ENCODE results near the gene SLC2A10. TPM values are rescaled to one million over a fixed set of nuclear protein-coding genes. Genes with fewer than 3 reads are reported as not detected.

The SLC2A10 gene
- total RNA-seq, 1 experiment from 2014 or later, result 0.05 TPM

- no peaks in the 10 kb centered on the region for H3K27me3 ChIP-seq (ENCODE audit: insufficient read depth, low read length)
- no peak overlapping the region for H3K4me3 ChIP-seq (replicated peaks in 1 of 2; ENCODE audit: low read depth in 1 of 2, low read length in 2 of 2)
- RAD21 ChIA-PET (ENCODE audit: low non-redundant PET in 1 of 2, low total read pairs in 2 of 2, uncharacterized antibody in 2 of 2, unreplicated experiment in 2 of 2), result no interaction called here
- POLR2A ChIA-PET, result no interaction called here
- intact Hi-C loops (cut with micrococcal nuclease), result loop anchor here (10.0 kb wide), 1 partner anchor 268 kb away; no protein-coding TSS in a partner anchor
- H2AFZ ChIP-seq (ENCODE audit: low read depth, low read length, poor library complexity, severe bottlenecking), result no peak overlapping the region
- no peaks in the 10 kb centered on the region for H3K36me3 ChIP-seq (ENCODE audit: control insufficient read depth in 1 of 2, insufficient read depth in 2 of 2, low read length in 2 of 2)
- no peak overlapping the region for H3K4me2 ChIP-seq (ENCODE audit: low read length)
- H4K20me1 ChIP-seq (ENCODE audit: insufficient read depth), result no peaks in the 10 kb centered on the region
- ATAC-seq (no peak), DNase-seq (ENCODE audit: low read depth, low spot score) (no peak)
- H3K9me2 ChIP-seq (ENCODE audit: insufficient read depth), result no peaks in the 10 kb centered on the region
- CTCF ChIA-PET, result interaction anchor here (1.5 kb wide), 1 partner anchor 12 kb away, joined by 3 read pairs; no protein-coding TSS in a partner anchor
- H3K9me3 ChIP-seq (ENCODE audit: control insufficient read depth in 1 of 2, insufficient read depth in 1 of 2, low read depth in 1 of 2, low read length in 2 of 2), result no peaks in the 10 kb centered on the region
- BruUV-seq (replicated peaks), result no TSS peak
- TF ChIP-seq MAX (IDR thresholded peaks at IDR 0.05) (no peak), FOSL1 (IDR thresholded peaks at IDR 0.05; ENCODE audit: low read depth) (no peak), EZH2 (IDR thresholded peaks at IDR 0.05) (no peak), ZNF274 (IDR thresholded peaks at IDR 0.05; ENCODE audit: low read depth, low read length) (no peak), SP1 (IDR thresholded peaks at IDR 0.05; ENCODE audit: low read depth) (no peak), ELF1 (IDR thresholded peaks at IDR 0.05; ENCODE audit: borderline replicate concordance, low read depth) (no peak), EGR1 (IDR thresholded peaks at IDR 0.05; ENCODE audit: low read depth) (no peak), SIN3A (IDR thresholded peaks at IDR 0.05; ENCODE audit: low read depth) (no peak), CBX3 (IDR thresholded peaks at IDR 0.05; ENCODE audit: low read depth) (no peak), ZFX (IDR thresholded peaks at IDR 0.05) (no peak), ATF3 (IDR thresholded peaks at IDR 0.05) (no peak)
- no peaks in the 10 kb centered on the region for H3K79me2 ChIP-seq (ENCODE audit: insufficient read depth, low read length)
- no peak overlapping the region for H3K9ac ChIP-seq (ENCODE audit: low read length)
- peaks cover 0 to 6% of the 10 kb centered on the region in 2 experiments; a peak in 1 of 4 replicates for H3K4me1 ChIP-seq (ENCODE audit: control insufficient read depth in 1 of 2, insufficient read depth in 2 of 2, low read length in 2 of 2)
- no peak overlapping the region for H3K27ac ChIP-seq (ENCODE audit: low read depth, low read length)
These were observed 47.7 kb downstream of the SLC2A10 start for GRCh38 chr20:46757135-46757534.
